OCI-LY3 (cell line): ENCODE results near the gene PLCB4.

Experiments used
- H2AFZ ChIP-seq: fragments of 200-600, 300-600 bp; shearing (Covaris generic); 2 replicates; pipeline ENCODE4 v1.6.0; 2014; ENCODE audit warnings: antibody characterized with exemption, low read depth, low read length
- H3K27ac ChIP-seq: fragments of 200-600, 300-600 bp; sonication (generic); 2 replicates; pipeline ENCODE4 v1.5.1; 2014; ENCODE audit warnings: mild to moderate bottlenecking, low read length, moderate library complexity, mixed read lengths
- H3K27me3 ChIP-seq: fragments of 200-600, 300-600 bp; sonication (generic); 2 replicates; pipeline ENCODE4 v1.6.1; 2014; ENCODE audit warnings: low read depth, low read length, mixed read lengths
- H3K36me3 ChIP-seq: fragments of 200-600, 300-600 bp; sonication (generic); replicated peaks from 2 replicates; pipeline ENCODE3; 2014; ENCODE audit warnings: low read depth, low read length, mixed read lengths
- H3K4me1 ChIP-seq: fragments of 300-600, 200-600 bp; sonication (generic); 2 replicates; pipeline ENCODE4 v1.6.1; 2014; ENCODE audit warnings: low read length, mixed read lengths
- H3K4me2 ChIP-seq: fragments of 200-600, 300-600 bp; sonication (generic); 2 replicates; pipeline ENCODE4 v1.6.1; 2014; ENCODE audit warnings: low read length, mixed read lengths
- H3K4me3 ChIP-seq: fragments of 300-600, 200-600 bp; sonication (generic); 2 replicates; pipeline ENCODE4 v1.5.1; 2014; ENCODE audit warnings: antibody characterized with exemption, mild to moderate bottlenecking, low read length, moderate library complexity
- H3K79me2 ChIP-seq: fragments of 300-600, 200-600 bp; shearing (Covaris generic); 2 replicates; pipeline ENCODE4 v1.6.1; 2014; ENCODE audit warnings: mild to moderate bottlenecking, low read length, mixed read lengths
- H3K9ac ChIP-seq: fragments of 300-600, 200-600 bp; shearing (Covaris generic); 2 replicates; pipeline ENCODE4 v1.6.0; 2014; ENCODE audit warnings: mild to moderate bottlenecking, low read length, moderate library complexity
- H3K9me3 ChIP-seq: fragments of 200-600, 300-600 bp; shearing (Covaris generic); 2 replicates; pipeline ENCODE4 v1.6.1; 2014; ENCODE audit warnings: low read length, mixed read lengths; ENCODE audit not compliant: insufficient read depth
- H4K20me1 ChIP-seq: fragments of 200-600, 300-600 bp; sonication (generic); 2 replicates; pipeline ENCODE4 v1.6.1; 2016; ENCODE audit warnings: low read length, mixed read lengths; ENCODE audit not compliant: insufficient read depth
- EZH2phosphoT487 ChIP-seq: fragments of 200-600 bp; shearing (Covaris generic); IDR thresholded peaks from 2 replicates; pipeline ENCODE4 v1.6.1; 2018; ENCODE audit warnings: antibody characterized with exemption, mixed run types, low read depth
- TF ChIP-seq, protein P1 (sequence below): fragments of 200-600, 300-600 bp; sonication (generic); IDR thresholded peaks from 2 replicates; pipeline ENCODE4 v1.5.1; 2014; ENCODE audit warnings: antibody characterized with exemption, low read length, low read depth

PLCB4 gene

DNA sequence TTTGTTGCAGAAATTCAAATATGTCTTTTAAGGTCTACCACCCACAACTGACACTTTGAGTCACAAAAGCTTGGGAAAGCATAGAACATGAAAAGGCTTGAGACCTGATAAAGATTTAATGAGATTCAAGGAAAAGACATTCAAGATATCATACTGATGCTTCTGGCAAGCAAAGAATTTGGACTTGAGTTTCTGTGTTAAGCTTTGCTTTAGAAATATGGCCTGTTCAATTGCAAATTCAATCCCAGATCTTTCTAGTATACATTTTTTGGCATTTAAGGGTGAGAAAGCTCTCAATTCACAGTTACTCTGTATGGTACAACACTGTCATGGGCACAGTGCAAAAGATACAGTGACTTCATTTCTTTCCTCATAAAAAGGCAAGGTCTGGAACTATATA lies 406.6 kb downstream of the PLCB4 start:
- no peak for TF ChIP-seq EZH2phosphoT487
- TF ChIP-seq, protein P1, sequence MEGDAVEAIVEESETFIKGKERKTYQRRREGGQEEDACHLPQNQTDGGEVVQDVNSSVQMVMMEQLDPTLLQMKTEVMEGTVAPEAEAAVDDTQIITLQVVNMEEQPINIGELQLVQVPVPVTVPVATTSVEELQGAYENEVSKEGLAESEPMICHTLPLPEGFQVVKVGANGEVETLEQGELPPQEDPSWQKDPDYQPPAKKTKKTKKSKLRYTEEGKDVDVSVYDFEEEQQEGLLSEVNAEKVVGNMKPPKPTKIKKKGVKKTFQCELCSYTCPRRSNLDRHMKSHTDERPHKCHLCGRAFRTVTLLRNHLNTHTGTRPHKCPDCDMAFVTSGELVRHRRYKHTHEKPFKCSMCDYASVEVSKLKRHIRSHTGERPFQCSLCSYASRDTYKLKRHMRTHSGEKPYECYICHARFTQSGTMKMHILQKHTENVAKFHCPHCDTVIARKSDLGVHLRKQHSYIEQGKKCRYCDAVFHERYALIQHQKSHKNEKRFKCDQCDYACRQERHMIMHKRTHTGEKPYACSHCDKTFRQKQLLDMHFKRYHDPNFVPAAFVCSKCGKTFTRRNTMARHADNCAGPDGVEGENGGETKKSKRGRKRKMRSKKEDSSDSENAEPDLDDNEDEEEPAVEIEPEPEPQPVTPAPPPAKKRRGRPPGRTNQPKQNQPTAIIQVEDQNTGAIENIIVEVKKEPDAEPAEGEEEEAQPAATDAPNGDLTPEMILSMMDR, result no peak
- no peaks in the 10 kb centered on the region for H4K20me1 ChIP-seq
- no peaks in the 10 kb centered on the region for H3K9me3 ChIP-seq
- no peak overlapping the region for H3K27ac ChIP-seq
- H3K9ac ChIP-seq, result no peak overlapping the region
- H2AFZ ChIP-seq, result no peak overlapping the region
- H3K4me2 ChIP-seq, result no peak overlapping the region
- H3K79me2 ChIP-seq, result no peaks in the 10 kb centered on the region
- no peaks in the 10 kb centered on the region for H3K36me3 ChIP-seq
- H3K4me3 ChIP-seq, result no peak overlapping the region
- H3K27me3 ChIP-seq, result peaks cover 46% of the 10 kb centered on the region
- H3K4me1 ChIP-seq, result no peaks in the 10 kb centered on the region

DNA sequence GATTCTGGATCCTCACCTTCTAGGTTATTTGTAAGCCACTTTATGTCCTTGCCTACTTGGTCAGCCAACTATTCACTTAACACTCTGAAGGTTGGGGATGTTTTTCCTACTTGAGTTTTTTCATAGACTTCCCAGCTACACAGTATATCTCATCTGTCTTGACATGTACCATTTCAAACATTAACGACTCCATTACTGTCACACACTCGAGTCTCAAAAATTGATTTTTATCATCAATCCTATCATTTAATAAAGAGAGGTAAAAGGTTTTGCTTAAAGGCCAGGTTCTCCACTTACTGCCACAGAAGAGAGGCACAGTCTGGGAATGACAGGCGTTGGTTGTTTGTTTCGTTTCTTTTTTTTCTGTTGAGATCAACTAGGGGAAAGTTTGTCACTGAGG lies 407.3 kb downstream of the PLCB4 start:
- Histone ChIP-seq H3K79me2 (no peaks in the 10 kb centered on the region), H3K27ac (no peak overlapping the region), H3K9me3 (no peaks in the 10 kb centered on the region), H3K9ac (no peak overlapping the region), H3K4me3 (no peak overlapping the region), H2AFZ (no peak overlapping the region), H3K4me2 (no peak overlapping the region), H3K4me1 (no peaks in the 10 kb centered on the region), H4K20me1 (no peaks in the 10 kb centered on the region), H3K36me3 (no peaks in the 10 kb centered on the region), H3K27me3 (peaks cover 48% of the 10 kb centered on the region)
- TF ChIP-seq, protein P1, result no peak
- no peak for TF ChIP-seq EZH2phosphoT487

DNA sequence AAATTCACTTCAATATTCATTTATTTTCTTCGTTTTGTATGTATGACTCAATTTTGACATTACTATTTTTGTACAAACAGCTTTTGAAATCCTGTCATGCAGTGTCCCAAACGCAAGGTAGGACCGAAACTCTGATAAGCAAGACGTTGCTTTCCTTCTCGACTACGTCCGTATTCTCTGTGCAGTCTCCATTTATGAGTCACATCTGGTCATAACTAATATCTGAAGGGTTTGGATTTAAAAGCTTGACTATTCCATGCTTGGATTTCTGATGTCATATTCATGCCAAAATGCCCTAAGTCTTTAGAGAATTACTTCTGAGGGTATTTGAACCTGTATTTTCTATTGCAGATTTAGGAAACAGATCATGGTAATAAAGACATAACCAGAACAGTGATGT lies 407.8 kb downstream of the PLCB4 start:
- Histone ChIP-seq H3K9ac (no peak overlapping the region), H3K4me3 (no peak overlapping the region), H3K4me2 (no peak overlapping the region), H4K20me1 (no peaks in the 10 kb centered on the region), H3K36me3 (no peaks in the 10 kb centered on the region), H3K27ac (no peak overlapping the region), H3K9me3 (no peaks in the 10 kb centered on the region), H2AFZ (no peak overlapping the region), H3K79me2 (no peaks in the 10 kb centered on the region), H3K4me1 (no peaks in the 10 kb centered on the region), H3K27me3 (peaks cover 53% of the 10 kb centered on the region)
- TF ChIP-seq, protein P1, result no peak
- TF ChIP-seq EZH2phosphoT487, result no peak

DNA sequence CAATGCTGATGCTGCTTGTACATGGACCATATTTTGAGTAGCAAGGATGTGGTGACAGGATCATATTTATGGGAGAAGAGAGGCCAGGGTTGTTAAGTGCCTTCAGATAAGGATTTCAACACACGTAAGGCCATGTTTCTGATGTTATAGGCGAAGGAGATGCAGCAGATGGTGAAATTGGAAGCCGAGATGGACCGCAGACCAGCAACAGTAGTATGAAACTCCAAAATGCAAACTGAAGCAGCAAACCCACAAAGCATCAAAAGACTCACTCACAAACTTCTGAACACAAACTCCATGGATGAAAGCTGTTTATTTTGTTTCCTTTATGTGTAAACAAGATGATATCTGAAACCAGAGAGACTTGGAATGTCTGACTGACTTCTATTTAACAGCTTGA lies 409.9 kb downstream of the PLCB4 start:
- Histone ChIP-seq H3K36me3 (no peaks in the 10 kb centered on the region), H3K27ac (no peak overlapping the region)
- TF ChIP-seq, protein P1, result no peak
- no peak for TF ChIP-seq EZH2phosphoT487

More for the DNA sequence above, 409.9 kb downstream of the PLCB4 start:
- Histone ChIP-seq H3K4me2 (no peak overlapping the region), H3K27me3 (peaks cover 64% of the 10 kb centered on the region), H3K4me1 (peaks cover 12% of the 10 kb centered on the region), H3K9ac (no peak overlapping the region), H3K4me3 (no peak overlapping the region), H3K79me2 (no peaks in the 10 kb centered on the region), H3K9me3 (no peaks in the 10 kb centered on the region), H4K20me1 (no peaks in the 10 kb centered on the region), H2AFZ (no peak overlapping the region)
